NB4 (cell line): ENCODE results near the gene MYD88.

ENCODE experiments used
- CTCF ChIP-seq: IDR thresholded peaks from one replicate; pipeline ENCODE4 v1.5.1; 2012; ENCODE audit warnings: low read depth, low read length
- MAX ChIP-seq: IDR thresholded peaks from 2 replicates; pipeline ENCODE4 v1.6.1; 2011; ENCODE audit warnings: low read depth, low read length
- MYC ChIP-seq: IDR thresholded peaks from 2 replicates; pipeline ENCODE4 v1.6.1; 2011; ENCODE audit warnings: low read depth, low read length
- POLR2A ChIP-seq: IDR thresholded peaks from 2 replicates; pipeline ENCODE4 v1.6.1; 2011; ENCODE audit warnings: mild to moderate bottlenecking; ENCODE audit not compliant: insufficient read length; ENCODE audit errors: extremely low read depth

GRCh38 chr3:38150780-38151528 lies 12.5 kb downstream of the MYD88 start:
- TF ChIP-seq CTCF (peak; percentile 27), POLR2A (no peak), MAX (no peak), MYC (no peak)
